ENCODE results near the gene TICRR. TPM values are rescaled to one million over a fixed set of nuclear protein-coding genes. Genes with fewer than 3 reads are reported as not detected.
A peak's percentile ranks its signal among the peaks of the same experiment; 100 is the strongest.
"Not testable (repeated sequence)": the region's sequence is repeated elsewhere in the genome, so short reads cannot be mapped to it uniquely, and the experiment has no call there.

The TICRR gene
- total RNA-seq, 1 donor from 2014 or later: 5.2 TPM

DNA sequence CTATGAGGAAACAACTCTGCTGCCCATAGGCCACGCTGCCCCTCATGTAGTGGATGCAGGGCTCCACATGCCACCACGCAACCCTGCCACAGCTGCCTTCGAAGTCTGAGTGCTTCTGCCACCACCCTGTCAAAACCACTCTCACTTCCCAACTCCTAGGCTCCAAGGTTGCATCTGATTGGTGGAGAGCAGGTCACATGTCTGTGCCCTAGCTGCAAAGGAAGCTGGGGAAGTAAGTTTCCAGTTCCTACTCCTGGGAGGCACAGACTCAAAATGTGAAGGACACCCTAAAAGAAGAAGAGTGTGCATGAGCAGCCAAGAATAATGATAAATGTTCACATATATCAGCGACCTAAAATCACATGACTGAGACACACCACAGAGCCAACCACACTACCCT, 31.9 kb upstream of the TICRR start:
- no peaks in the 10 kb centered on the region for H3K4me1 ChIP-seq
- no peaks in the 10 kb centered on the region for H3K27me3 ChIP-seq
- intact Hi-C loops (cut with DNase I): no loop called here
- H3K27ac ChIP-seq: no peak overlapping the region
- H3K9me3 ChIP-seq: no peaks in the 10 kb centered on the region
- peak in 1 of 2 donors; percentile 77 for DNase-seq (ENCODE audit: extremely low spot score in 2 of 2)
- H3K36me3 ChIP-seq: no peaks in the 10 kb centered on the region
- no peak overlapping the region for H3K4me3 ChIP-seq
- TF ChIP-seq POLR2AphosphoS5 (IDR thresholded peaks at IDR 0.05; ENCODE audit: insufficient read depth in 1 of 2, low read depth in 1 of 2) (no peak), POLR2A (IDR thresholded peaks at IDR 0.05) (no peak)
- TF ChIP-seq, protein P1, sequence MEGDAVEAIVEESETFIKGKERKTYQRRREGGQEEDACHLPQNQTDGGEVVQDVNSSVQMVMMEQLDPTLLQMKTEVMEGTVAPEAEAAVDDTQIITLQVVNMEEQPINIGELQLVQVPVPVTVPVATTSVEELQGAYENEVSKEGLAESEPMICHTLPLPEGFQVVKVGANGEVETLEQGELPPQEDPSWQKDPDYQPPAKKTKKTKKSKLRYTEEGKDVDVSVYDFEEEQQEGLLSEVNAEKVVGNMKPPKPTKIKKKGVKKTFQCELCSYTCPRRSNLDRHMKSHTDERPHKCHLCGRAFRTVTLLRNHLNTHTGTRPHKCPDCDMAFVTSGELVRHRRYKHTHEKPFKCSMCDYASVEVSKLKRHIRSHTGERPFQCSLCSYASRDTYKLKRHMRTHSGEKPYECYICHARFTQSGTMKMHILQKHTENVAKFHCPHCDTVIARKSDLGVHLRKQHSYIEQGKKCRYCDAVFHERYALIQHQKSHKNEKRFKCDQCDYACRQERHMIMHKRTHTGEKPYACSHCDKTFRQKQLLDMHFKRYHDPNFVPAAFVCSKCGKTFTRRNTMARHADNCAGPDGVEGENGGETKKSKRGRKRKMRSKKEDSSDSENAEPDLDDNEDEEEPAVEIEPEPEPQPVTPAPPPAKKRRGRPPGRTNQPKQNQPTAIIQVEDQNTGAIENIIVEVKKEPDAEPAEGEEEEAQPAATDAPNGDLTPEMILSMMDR (IDR thresholded peaks at IDR 0.05): no peak

- H3K9me3 ChIP-seq; DNase-seq (ENCODE audit: extremely low spot score in 2 of 2); H3K4me3 ChIP-seq; H3K27ac ChIP-seq; H3K27me3 ChIP-seq; intact Hi-C loops (cut with DNase I); H3K36me3 ChIP-seq; H3K4me1 ChIP-seq: not testable (repeated sequence)
Observed at GRCh38 chr15:89549138-89549537, 26.1 kb upstream of the TICRR start.

- TF ChIP-seq, protein P1 (IDR thresholded peaks at IDR 0.05): no peak
- TF ChIP-seq POLR2AphosphoS5 (IDR thresholded peaks at IDR 0.05; ENCODE audit: insufficient read depth in 1 of 2, low read depth in 1 of 2): no peak
- TF ChIP-seq POLR2A (IDR thresholded peaks at IDR 0.05): no peak
- Histone ChIP-seq H3K27ac (no peak overlapping the region), H3K4me1 (no peaks in the 10 kb centered on the region)
Observed at GRCh38 chr15:89550427-89550826, 24.8 kb upstream of the TICRR start.

DNA sequence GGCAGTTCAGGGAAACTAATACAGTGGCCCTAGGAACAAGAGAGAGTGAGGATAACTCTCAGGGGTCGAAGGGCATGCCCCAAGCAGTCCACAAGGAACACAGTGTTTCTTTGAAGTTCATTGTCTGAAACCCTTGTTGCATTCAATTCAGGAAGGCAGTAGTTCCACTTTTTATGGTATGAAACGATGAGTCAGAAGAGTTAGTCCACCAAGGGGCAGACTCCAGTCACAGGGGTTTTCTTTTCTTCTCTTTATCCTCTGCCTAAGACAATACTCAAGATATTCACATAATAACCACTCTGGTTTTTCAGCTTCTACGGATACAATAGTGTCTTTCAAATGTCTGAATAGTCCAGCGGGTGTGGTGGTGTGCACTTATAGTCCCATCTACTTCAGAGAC, 23.7 kb upstream of the TICRR start:
- no peaks in the 10 kb centered on the region for H3K9me3 ChIP-seq
- no peak overlapping the region for H3K27ac ChIP-seq
- intact Hi-C loops (cut with DNase I): loop anchor here (10.0 kb wide), 1 partner anchor 197 kb away; no protein-coding TSS in a partner anchor
- H3K27me3 ChIP-seq: no peaks in the 10 kb centered on the region
- H3K4me3 ChIP-seq: no peak overlapping the region
- no peak for DNase-seq (ENCODE audit: extremely low spot score in 2 of 2)
- no peak for TF ChIP-seq POLR2AphosphoS5 (IDR thresholded peaks at IDR 0.05; ENCODE audit: insufficient read depth in 1 of 2, low read depth in 1 of 2)
- TF ChIP-seq, protein P1 (IDR thresholded peaks at IDR 0.05): no peak
- TF ChIP-seq POLR2A (IDR thresholded peaks at IDR 0.05): no peak
- H3K4me1 ChIP-seq: no peaks in the 10 kb centered on the region
- no peaks in the 10 kb centered on the region for H3K36me3 ChIP-seq

More at GRCh38 chr15:89550427-89550826, 24.8 kb upstream of the TICRR start:
- intact Hi-C loops (cut with DNase I): loop anchor here (10.0 kb wide), 1 partner anchor 196 kb away; no protein-coding TSS in a partner anchor
- Histone ChIP-seq H3K9me3 (no peaks in the 10 kb centered on the region), H3K4me3 (no peak overlapping the region), H3K36me3 (no peaks in the 10 kb centered on the region), H3K27me3 (no peaks in the 10 kb centered on the region)
- DNase-seq (ENCODE audit: extremely low spot score in 2 of 2): peak in 1 of 2 donors; percentile 44

- no peak overlapping the region for H3K4me3 ChIP-seq
- TF ChIP-seq, protein P1 (IDR thresholded peaks at IDR 0.05): no peak
- no peak for TF ChIP-seq POLR2A (IDR thresholded peaks at IDR 0.05)
- no peaks in the 10 kb centered on the region for H3K27me3 ChIP-seq
- no peak overlapping the region for H3K27ac ChIP-seq
- H3K9me3 ChIP-seq: no peaks in the 10 kb centered on the region
- H3K36me3 ChIP-seq: no peaks in the 10 kb centered on the region
- DNase-seq (ENCODE audit: extremely low spot score in 2 of 2): peak in 1 of 2 donors; percentile 40
- intact Hi-C loops (cut with DNase I): loop anchor here (10.0 kb wide), 1 partner anchor 199 kb away; no protein-coding TSS in a partner anchor
- no peaks in the 10 kb centered on the region for H3K4me1 ChIP-seq
Observed at GRCh38 chr15:89553632-89554031, 21.6 kb upstream of the TICRR start.

Data from vagina (tissue), 2 donors.